Ureter (tissue), 1 donor: ENCODE data around the gene KAZALD1. TPM values are rescaled to one million over a fixed set of nuclear protein-coding genes. Genes with fewer than 3 reads are reported as not detected.

Experiments used
- DNase-seq: peaks from one replicate; pipeline ENCODE4 v3.0.0-alpha.2; 2020; ENCODE audit warnings: low spot score
- total RNA-seq: library from RNA; stranded (reverse); gene quantifications from one replicate; pipeline ENCODE4 v1.2.4, GENCODE V29; 2023
- donor health status: DM: yes; HTN: yes; CAD: no.

Gene KAZALD1
- total RNA-seq, 1 donor from 2014 or later, result 3.4 TPM

GRCh38 chr10:101047961-101048892 is 13.6 kb upstream of the KAZALD1 start:
- DNase-seq, result no peak

DNA sequence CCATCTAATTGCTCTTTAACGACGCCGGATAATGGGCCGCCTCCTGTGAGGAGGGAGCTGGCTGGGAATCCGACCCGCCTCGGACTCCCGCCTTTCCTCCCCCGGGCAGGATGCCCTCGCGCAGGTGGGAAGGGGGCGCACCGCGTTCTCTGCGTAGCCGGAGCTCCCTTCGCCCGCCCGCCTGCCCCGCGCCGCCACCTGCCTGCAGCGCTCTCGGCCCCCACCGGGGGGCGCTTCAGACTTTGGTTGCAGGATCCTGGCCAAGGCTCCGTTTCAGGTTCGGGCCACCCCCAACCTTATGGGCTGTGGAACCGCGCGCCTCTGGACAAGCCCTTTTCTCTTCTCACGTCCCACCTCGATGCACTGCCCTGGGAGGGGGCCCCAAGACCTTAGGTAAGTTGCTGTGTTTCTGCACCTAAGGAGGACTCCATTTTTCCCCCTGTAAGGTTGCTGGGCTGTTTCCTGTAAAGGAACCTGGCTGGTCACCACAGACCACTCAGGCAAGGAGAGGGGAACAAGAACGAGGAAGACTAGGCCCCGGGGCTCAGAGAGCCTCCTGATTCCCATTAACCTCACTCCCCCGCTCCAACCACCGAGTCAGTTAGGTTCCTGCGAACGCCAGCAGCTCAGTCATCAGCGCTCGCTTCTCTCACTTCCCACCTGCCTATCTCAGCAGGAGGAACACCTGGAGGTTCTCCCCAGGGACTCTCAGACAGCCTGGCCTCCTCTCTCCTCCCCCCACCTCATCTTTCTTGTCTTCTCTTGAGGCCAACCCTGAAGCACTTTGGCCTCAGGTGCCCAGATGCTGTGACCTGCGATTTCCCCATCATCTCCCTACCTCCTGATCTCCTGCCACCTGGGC is 11.3 kb upstream of the KAZALD1 start:
- DNase-seq, result no peak

DNA sequence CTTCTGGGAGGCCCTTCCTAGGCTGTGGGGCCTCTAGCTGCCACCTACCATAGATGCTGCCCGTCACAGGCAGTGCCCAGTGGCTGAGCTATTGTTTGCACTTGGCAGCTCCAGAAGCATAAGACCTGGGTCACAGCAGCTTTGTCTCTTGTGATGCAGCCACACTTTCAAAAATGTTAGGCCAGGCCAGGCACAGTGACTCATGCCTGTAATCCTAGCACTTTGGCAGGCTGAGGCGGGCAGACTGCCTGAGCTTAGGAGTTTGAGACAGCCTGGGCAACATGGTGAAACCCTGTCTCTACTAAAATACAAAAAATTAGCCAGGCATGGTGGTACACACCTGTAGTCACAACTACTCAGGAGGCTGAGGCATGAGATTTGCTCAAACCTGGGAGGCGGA is 9.5 kb upstream of the KAZALD1 start:
- DNase-seq, result no peak

- no peak for DNase-seq
Measured at GRCh38 chr10:101053516-101053915, 8.3 kb upstream of the KAZALD1 start.

- DNase-seq, result no peak
Measured at GRCh38 chr10:101054351-101054750, 7.4 kb upstream of the KAZALD1 start.

GRCh38 chr10:101054876-101055275 is 6.9 kb upstream of the KAZALD1 start:
- DNase-seq, result no peak

DNA sequence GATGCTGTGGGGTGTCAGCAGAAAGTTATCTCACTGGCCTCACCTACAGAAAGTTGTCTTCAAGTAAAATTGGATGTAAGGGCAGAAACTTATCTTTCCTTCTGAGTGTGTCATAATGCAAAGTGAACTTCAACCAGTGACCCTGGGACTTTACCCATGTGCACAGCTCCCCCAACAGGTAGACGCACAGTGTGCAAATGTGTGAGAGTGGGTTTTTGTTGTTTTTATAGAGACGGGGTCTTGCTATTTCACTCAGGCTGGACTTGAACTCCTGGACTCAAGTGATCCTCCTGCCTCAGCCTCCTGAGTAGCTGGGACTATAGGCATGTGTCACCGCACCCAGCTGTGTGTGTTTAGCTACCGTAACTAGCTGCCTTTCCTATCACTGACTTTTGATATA is 6.4 kb upstream of the KAZALD1 start:
- no peak for DNase-seq

DNA sequence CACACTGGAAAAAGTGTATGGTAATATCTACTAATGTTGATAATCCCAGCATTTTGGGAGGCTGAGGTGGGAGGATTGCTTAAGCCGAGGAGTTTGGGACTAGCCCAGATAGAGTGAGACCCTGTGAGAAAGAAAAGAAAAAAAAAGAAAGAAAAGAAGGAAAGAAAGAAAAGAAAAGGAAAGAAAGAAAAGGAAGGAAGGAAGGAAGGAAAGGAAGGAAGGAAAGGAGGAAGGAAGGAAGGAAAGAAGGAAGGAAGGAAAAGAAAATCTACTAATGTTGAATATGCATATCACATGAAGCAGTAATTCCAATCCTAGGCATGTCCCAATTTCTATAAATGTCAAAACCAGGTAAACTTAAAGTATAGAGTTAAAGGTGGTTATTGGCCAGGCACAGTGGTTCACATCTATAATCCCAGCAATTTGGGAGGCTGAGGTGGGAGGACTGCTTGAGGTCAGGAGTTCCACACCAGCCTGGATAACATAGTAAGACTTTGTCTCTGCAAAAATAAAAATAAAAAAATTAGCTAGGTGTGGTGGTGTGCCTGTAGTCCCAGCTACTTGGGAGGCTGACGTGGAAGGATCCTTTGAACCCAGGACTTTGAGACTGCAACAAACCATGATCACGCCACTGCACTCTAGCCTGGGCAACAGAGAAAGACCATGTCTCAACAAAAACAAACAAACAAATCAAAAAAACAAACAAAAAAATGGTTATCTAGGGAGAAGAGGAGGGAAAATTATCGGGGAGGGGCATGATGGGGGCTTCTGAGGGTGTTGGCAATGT is 5.2 kb upstream of the KAZALD1 start:
- no peak for DNase-seq

GRCh38 chr10:101060036-101060950 is 1.5 kb upstream of the KAZALD1 start:
- peak; percentile 91 for DNase-seq

DNA sequence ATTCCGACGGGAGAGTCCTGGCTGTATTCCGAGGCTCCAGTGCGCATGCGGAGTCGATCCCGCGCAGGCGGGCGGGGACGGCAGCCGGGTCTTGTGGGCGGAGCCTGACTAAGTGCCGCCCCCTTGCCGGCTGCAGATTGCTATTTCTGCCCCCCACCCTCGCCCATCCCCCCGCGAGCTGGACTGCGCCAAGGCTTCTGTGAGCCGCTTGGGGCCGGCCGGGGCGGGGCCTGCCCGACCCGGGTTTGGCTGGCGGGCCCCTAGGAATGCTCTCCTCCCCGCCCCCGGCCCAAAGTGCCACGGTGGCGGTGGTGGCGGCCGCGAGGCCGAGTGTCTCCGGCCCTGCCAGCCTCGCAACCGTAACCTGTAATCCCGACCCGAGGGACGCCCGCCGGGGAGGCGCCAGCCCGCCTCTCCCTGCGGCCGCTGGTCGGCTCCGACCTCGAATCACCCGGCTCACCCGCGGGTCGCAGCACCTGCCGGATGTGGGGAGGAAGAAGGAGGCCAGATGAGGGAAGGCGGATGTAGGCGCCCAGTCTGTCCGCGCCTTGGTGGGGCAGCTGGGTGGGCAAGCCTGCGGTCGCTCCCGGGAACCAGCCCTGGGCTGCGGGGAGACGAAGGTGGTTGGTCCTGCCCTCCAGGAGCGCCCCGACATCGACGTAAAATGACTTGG is 702 bp upstream of the KAZALD1 start:
- peak; percentile 93 for DNase-seq

DNA sequence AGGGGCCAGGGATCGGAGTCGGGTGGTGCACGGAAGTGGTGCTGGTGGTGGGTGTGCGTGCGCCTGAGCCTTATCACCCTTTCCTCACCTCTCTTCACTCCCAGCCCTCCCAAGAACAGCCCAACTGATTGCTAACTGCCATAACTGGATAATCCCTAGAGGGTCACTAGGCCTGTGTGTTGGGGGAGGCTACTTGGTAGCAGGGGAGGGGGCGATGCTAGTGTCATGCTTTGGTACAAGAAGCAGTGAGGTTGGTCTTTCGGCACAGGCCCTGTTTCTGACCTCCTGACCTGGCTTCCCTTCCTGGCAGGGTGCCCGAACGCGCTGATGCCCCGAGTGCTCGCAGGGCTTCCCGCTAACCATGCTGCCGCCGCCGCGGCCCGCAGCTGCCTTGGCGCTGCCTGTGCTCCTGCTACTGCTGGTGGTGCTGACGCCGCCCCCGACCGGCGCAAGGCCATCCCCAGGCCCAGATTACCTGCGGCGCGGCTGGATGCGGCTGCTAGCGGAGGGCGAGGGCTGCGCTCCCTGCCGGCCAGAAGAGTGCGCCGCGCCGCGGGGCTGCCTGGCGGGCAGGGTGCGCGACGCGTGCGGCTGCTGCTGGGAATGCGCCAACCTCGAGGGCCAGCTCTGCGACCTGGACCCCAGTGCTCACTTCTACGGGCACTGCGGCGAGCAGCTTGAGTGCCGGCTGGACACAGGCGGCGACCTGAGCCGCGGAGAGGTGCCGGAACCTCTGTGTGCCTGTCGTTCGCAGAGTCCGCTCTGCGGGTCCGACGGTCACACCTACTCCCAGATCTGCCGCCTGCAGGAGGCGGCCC is 652 bp downstream of the KAZALD1 start:
- DNase-seq, result no peak

DNA sequence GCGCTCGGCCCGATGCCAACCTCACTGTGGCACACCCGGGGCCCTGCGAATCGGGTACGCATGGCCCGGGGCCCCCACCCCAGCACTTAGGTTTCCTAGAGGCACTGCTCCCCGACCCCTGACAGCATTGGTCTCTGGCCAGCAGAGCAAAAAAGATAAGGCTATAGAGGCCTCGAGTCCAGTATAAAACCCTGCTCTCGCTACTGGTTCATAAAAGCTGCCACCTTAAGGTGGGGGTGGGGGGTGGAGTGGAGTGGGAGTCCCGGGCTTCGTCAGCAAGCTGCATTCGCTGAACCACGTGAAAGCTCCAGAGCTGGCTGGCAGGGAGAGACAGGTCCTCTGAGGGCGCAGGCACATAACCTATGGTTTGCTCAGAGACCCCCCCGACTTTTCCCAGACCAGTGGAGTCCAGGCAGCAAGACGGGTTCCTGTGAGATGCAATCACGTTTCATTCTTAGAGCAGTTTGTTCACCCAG is 1.3 kb downstream of the KAZALD1 start:
- DNase-seq, result no peak

- no peak for DNase-seq
Measured at GRCh38 chr10:101063548-101064414, 2.0 kb downstream of the KAZALD1 start.

GRCh38 chr10:101064415-101065030 is 2.7 kb downstream of the KAZALD1 start:
- DNase-seq, result no peak

GRCh38 chr10:101065481-101066145 is 3.8 kb downstream of the KAZALD1 start:
- DNase-seq, result no peak

- DNase-seq, result peak; percentile 77
Measured at GRCh38 chr10:101066146-101066895, 4.5 kb downstream of the KAZALD1 start.
